ENCODE data around the gene BBS7.

DNA sequence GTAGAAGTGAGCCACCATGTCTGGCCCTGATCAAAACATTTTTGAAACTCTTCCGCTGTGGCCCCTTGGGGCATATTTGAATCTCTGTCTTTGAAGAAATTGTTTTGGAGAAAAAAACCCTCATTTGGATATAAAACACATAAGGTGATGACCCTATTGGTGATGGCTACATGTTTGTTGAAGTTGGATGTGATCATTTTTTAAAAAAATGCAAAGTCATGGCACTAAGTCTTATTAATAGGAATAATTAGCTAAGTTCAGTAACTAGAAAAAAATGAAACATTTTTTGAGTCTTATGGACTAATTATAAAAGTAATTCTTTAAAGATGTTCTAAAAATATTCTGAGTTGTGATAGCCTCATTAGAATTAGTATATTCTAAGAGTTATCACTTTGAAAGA is 17.9 kb upstream of the BBS7 start:
- TF ChIP-seq, protein P1, sequence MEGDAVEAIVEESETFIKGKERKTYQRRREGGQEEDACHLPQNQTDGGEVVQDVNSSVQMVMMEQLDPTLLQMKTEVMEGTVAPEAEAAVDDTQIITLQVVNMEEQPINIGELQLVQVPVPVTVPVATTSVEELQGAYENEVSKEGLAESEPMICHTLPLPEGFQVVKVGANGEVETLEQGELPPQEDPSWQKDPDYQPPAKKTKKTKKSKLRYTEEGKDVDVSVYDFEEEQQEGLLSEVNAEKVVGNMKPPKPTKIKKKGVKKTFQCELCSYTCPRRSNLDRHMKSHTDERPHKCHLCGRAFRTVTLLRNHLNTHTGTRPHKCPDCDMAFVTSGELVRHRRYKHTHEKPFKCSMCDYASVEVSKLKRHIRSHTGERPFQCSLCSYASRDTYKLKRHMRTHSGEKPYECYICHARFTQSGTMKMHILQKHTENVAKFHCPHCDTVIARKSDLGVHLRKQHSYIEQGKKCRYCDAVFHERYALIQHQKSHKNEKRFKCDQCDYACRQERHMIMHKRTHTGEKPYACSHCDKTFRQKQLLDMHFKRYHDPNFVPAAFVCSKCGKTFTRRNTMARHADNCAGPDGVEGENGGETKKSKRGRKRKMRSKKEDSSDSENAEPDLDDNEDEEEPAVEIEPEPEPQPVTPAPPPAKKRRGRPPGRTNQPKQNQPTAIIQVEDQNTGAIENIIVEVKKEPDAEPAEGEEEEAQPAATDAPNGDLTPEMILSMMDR (conservative IDR thresholded peaks at IDR 0.05 in 1 of 2, IDR thresholded peaks at IDR 0.05 in 1 of 2; ENCODE audit: low read depth in 1 of 2, low read length in 2 of 2): no peak
- TF ChIP-seq EZH2 (IDR thresholded peaks at IDR 0.05; ENCODE audit: low read length, missing control alignments): no peak
